Activated CD4-positive, CD25-positive, alpha-beta regulatory T cell treated with anti-CD3 and anti-CD28 coated beads, Interleukin-2, amount 50 U/mL, for 72 hours (primary cell): ENCODE data around the gene COL20A1.
"Not testable (repeated sequence)": the region's sequence is repeated elsewhere in the genome, so short reads cannot be mapped to it uniquely, and the experiment has no call there.

Experiments used
- DNase-seq: peaks from one replicate; pipeline ENCODE4 v3.0.0; 2021

The COL20A1 gene

GRCh38 chr20:63366390-63367365 is 73.7 kb downstream of the COL20A1 start:
- no peak for DNase-seq

GRCh38 chr20:63367446-63368055 is 74.6 kb downstream of the COL20A1 start:
- DNase-seq = no peak

- DNase-seq = no peak
Measured at GRCh38 chr20:63368151-63368550, 75.2 kb downstream of the COL20A1 start.

- no peak for DNase-seq
Measured at GRCh38 chr20:63369024-63369530, 76.1 kb downstream of the COL20A1 start.

GRCh38 chr20:63369724-63370617 is 77.0 kb downstream of the COL20A1 start:
- no peak for DNase-seq

GRCh38 chr20:63370618-63371187 is 77.7 kb downstream of the COL20A1 start:
- DNase-seq = no peak

GRCh38 chr20:63371291-63371865 is 78.4 kb downstream of the COL20A1 start:
- DNase-seq = no peak

- no peak for DNase-seq
Measured at GRCh38 chr20:63372971-63373885, 80.2 kb downstream of the COL20A1 start.

GRCh38 chr20:63373996-63374395 is 81.0 kb downstream of the COL20A1 start:
- DNase-seq = no peak

- DNase-seq = no peak
Measured at GRCh38 chr20:63374504-63374903, 81.5 kb downstream of the COL20A1 start.

GRCh38 chr20:63375438-63375837 is 82.5 kb downstream of the COL20A1 start:
- no peak for DNase-seq

GRCh38 chr20:63376283-63377250 is 83.6 kb downstream of the COL20A1 start:
- no peak for DNase-seq

GRCh38 chr20:63377256-63377941 is 84.4 kb downstream of the COL20A1 start:
- no peak for DNase-seq

- DNase-seq = no peak
Measured at GRCh38 chr20:63377951-63378381, 85.0 kb downstream of the COL20A1 start.

GRCh38 chr20:63378626-63379025 is 85.6 kb downstream of the COL20A1 start:
- DNase-seq = no peak

GRCh38 chr20:63379296-63379695 is 86.3 kb downstream of the COL20A1 start:
- no peak for DNase-seq

- not testable (repeated sequence) for DNase-seq
Measured at GRCh38 chr20:63379872-63380271, 86.9 kb downstream of the COL20A1 start.

GRCh38 chr20:63380346-63380870 is 87.4 kb downstream of the COL20A1 start:
- no peak for DNase-seq
